ENCODE results near the gene CYP1A2. TPM values are rescaled to one million over a fixed set of nuclear protein-coding genes. Genes with fewer than 3 reads are reported as not detected.
"Not testable (repeated sequence)": the region's sequence is repeated elsewhere in the genome, so short reads cannot be mapped to it uniquely, and the experiment has no call there.

CYP1A2 gene
- total and polyA plus RNA-seq, 5 donors from 2014 or later, result not detected

DNA sequence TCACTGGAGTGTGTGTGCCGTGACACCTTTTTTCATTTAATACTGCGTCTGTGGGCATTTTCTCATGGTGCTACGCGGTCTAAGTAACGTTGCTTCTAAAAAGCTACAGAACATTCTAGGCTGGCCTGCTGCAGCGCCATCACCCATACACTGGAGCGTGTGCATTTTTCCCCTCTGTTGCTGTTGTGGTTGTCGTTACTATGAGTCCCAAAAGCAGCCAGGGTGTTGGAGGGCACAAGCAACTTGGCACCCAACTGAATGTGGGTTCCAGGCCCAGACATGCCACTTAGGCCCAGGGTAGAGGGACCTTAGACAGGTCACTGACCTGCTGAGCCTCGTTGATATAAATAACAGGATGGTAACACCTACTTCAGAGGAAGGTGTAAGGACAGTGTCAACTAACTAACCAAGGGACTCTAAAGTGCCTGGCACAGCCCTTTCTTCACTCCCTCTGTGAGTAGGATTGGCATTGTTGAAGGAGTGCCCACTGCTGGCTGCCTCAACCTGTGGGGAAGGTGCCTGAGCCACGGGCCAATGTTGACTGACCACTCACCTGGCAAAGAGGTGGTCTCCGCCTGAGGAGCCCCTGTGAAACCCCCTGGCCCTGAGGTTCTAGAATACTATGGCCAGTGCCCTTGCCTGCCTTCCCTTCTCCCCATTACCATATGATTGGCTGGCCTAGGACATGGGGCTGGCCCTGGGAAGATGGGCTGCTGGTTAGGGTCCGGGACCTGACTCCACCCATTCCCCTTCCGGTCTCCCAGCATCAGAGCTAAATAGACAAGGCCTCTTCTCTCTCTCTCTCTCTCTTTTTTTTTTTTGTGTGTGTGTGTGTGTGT is 36.8 kb downstream of the CYP1A2 start:
- no peaks in the 10 kb centered on the region for H3K9me3 ChIP-seq (ENCODE audit: control insufficient read depth in 2 of 2, low read length in 2 of 2)
- no peaks in the 10 kb centered on the region for H3K27me3 ChIP-seq (ENCODE audit: control insufficient read depth, insufficient read depth, low read length)
- peak overlapping the region; percentile 85 for H3K4me3 ChIP-seq (ENCODE audit: low read depth, low read length)
- peak overlapping the region; percentile 95 for H3K27ac ChIP-seq (ENCODE audit: insufficient read depth, low read length, poor library complexity, severe bottlenecking)
- H3K4me1 Mint-ChIP-seq, result peaks cover 4 to 73% (median 41%) of the 10 kb centered on the region in 4 donors
- peaks cover 90% of the 10 kb centered on the region for H3K4me1 ChIP-seq (ENCODE audit: control insufficient read depth, insufficient read depth, low read length, poor library complexity, severe bottlenecking)
- peak overlapping the region; percentile 89 to 95 (median 94) for H3K4me3 Mint-ChIP-seq
- H3K9me3 Mint-ChIP-seq, result no peaks in the 10 kb centered on the region
- H3K36me3 ChIP-seq (ENCODE audit: control insufficient read depth, insufficient read depth, low read length), result no peaks in the 10 kb centered on the region
- H3K27me3 Mint-ChIP-seq, result peaks cover 12% of the 10 kb centered on the region
- peak overlapping the region; percentile 97 to 100 (median 99) for H3K27ac Mint-ChIP-seq
- no peak for ATAC-seq (ENCODE audit: low read depth in 2 of 2)
- DNase-seq, result peak in 1 of 3 donors; percentile 85
- H3K36me3 Mint-ChIP-seq, result peaks cover 13% of the 10 kb centered on the region

DNA sequence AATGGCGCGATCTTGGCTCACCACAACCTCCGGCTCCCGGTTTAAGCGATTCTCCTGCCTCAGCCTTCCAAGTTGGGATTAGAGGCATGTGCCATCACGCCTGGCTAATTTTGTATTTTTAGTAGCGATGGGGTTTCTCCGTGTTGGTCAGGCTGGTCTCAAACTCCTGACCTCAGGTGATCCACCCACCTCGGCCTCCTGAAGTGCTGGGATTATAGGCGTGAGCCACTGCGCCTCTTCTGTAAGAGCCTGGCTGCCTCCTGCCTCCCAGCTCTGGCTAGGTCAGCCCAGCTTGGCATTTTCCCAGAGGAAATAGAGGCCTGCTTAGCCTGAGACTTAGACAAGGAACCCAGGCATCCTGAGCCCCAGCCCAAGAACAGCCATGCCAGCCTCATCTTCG is 37.4 kb downstream of the CYP1A2 start:
- ATAC-seq (ENCODE audit: low read depth in 2 of 2); DNase-seq; H3K9me3 Mint-ChIP-seq; H3K36me3 ChIP-seq (ENCODE audit: control insufficient read depth, insufficient read depth, low read length); H3K27me3 ChIP-seq (ENCODE audit: control insufficient read depth, insufficient read depth, low read length); H3K9me3 ChIP-seq (ENCODE audit: control insufficient read depth in 2 of 2, low read length in 2 of 2): not testable (repeated sequence)
- Mint-ChIP-seq H3K4me1 (peaks cover 3 to 73% (median 40%) of the 10 kb centered on the region in 4 donors), H3K36me3 (peaks cover 13% of the 10 kb centered on the region), H3K27me3 (peaks cover 12% of the 10 kb centered on the region), H3K27ac (peak overlapping the region; percentile 97 to 100 (median 99)), H3K4me3 (peak overlapping the region; percentile 89 to 98 (median 94))
- Histone ChIP-seq H3K4me1 (ENCODE audit: control insufficient read depth, insufficient read depth, low read length, poor library complexity, severe bottlenecking) (peaks cover 90% of the 10 kb centered on the region), H3K4me3 (ENCODE audit: low read depth, low read length) (peak overlapping the region; percentile 85), H3K27ac (ENCODE audit: insufficient read depth, low read length, poor library complexity, severe bottlenecking) (peak overlapping the region; percentile 95)

DNA sequence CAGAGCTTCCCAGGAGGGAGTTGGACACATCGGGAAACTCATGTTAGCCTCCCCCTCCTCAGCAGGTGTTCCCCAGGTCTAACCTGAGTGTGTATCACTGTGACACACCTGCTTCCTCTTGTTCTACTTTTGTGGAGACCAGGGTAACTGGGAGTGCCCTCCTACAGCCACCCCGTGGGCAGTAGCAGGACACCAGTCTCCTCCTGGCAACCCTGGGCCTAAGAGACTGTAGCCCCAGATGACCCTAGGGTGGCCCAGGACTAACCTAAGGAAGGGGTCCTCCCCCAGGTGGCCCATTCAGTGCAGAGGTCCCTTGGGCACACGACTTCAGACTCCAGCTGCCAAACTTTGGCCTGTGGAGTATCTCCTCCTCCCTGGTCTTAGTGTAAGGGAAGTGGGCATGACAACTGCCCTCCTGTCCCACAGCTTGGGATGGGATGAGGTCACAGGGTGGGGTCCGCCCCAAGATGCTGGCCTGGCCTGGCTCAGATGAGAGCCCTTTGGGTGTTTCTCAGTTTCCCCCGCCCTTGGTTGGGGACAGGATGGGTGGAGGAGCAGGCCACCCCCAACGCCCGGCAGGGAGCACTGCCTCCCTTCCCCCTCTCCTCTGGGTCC is 38.0 kb downstream of the CYP1A2 start:
- peaks cover 7 to 74% (median 40%) of the 10 kb centered on the region in 4 donors for H3K4me1 Mint-ChIP-seq
- peaks cover 9% of the 10 kb centered on the region for H3K27me3 Mint-ChIP-seq
- Histone ChIP-seq H3K9me3 (ENCODE audit: control insufficient read depth in 2 of 2, low read length in 2 of 2) (no peaks in the 10 kb centered on the region), H3K27me3 (ENCODE audit: control insufficient read depth, insufficient read depth, low read length) (no peaks in the 10 kb centered on the region), H3K36me3 (ENCODE audit: control insufficient read depth, insufficient read depth, low read length) (no peaks in the 10 kb centered on the region), H3K4me3 (ENCODE audit: low read depth, low read length) (peak overlapping the region; percentile 85), H3K4me1 (ENCODE audit: control insufficient read depth, insufficient read depth, low read length, poor library complexity, severe bottlenecking) (peaks cover 90% of the 10 kb centered on the region), H3K27ac (ENCODE audit: insufficient read depth, low read length, poor library complexity, severe bottlenecking) (peak overlapping the region; percentile 95)
- peak overlapping the region; percentile 89 to 98 (median 94) for H3K4me3 Mint-ChIP-seq
- peak overlapping the region; percentile 97 to 100 (median 99) for H3K27ac Mint-ChIP-seq
- peaks cover 15% of the 10 kb centered on the region for H3K36me3 Mint-ChIP-seq
- DNase-seq (peak in 1 of 3 donors; percentile 70), ATAC-seq (ENCODE audit: low read depth in 2 of 2) (no peak)
- H3K9me3 Mint-ChIP-seq, result no peaks in the 10 kb centered on the region

DNA sequence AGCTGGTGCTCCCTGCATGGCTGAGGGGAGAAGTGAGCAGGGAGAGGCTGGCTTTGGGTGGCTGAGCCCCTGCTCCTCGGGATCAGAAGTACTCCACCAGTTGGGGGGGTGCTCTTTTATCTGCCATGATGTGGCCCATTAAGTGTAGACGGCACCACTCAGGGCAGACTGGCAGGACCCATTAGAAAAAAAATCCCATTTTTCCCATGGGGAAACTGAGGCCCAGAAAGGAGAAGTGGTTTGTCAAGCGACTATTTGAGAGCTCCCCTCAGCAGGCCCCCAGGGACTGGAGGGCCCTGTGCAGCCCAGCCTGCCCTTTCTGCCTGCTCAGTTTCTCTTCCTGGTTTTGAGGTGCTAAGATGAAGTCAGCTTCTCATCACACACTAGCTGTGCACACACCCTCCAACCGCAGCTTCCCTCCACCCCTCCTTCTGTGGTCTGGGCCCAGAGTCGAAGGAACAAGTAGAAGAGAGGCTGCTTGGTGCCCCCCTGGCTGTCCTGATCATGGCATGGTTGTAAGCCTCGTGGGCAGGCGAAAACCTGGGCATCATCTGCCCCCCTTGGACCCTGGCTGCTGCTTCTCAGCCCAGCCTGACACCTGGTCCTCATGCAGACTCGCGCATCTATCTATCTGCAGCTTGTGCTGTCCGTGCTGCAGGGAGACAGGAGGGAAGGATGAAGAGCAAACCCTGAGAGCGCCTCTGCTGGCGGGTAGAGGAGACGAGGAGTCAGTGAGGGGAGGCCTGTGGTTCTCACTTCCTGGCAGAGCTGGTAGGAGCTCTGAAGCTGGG is 38.8 kb downstream of the CYP1A2 start:
- Histone ChIP-seq H3K4me1 (ENCODE audit: control insufficient read depth, insufficient read depth, low read length, poor library complexity, severe bottlenecking) (peaks cover 97% of the 10 kb centered on the region), H3K9me3 (ENCODE audit: control insufficient read depth in 2 of 2, low read length in 2 of 2) (no peaks in the 10 kb centered on the region), H3K27ac (ENCODE audit: insufficient read depth, low read length, poor library complexity, severe bottlenecking) (peak overlapping the region; percentile 95), H3K27me3 (ENCODE audit: control insufficient read depth, insufficient read depth, low read length) (no peaks in the 10 kb centered on the region), H3K36me3 (ENCODE audit: control insufficient read depth, insufficient read depth, low read length) (no peaks in the 10 kb centered on the region), H3K4me3 (ENCODE audit: low read depth, low read length) (peak overlapping the region; percentile 85)
- peak; percentile 79 to 81 for ATAC-seq (ENCODE audit: low read depth in 2 of 2)
- Mint-ChIP-seq H3K9me3 (no peaks in the 10 kb centered on the region), H3K27me3 (peaks cover 9% of the 10 kb centered on the region), H3K27ac (peak overlapping the region; percentile 97 to 100 (median 99)), H3K36me3 (peaks cover 20% of the 10 kb centered on the region), H3K4me3 (peak overlapping the region; percentile 89 to 98 (median 94)), H3K4me1 (peaks cover 12 to 82% (median 47%) of the 10 kb centered on the region in 4 donors)
- peak; percentile 88 to 96 (median 96) for DNase-seq

DNA sequence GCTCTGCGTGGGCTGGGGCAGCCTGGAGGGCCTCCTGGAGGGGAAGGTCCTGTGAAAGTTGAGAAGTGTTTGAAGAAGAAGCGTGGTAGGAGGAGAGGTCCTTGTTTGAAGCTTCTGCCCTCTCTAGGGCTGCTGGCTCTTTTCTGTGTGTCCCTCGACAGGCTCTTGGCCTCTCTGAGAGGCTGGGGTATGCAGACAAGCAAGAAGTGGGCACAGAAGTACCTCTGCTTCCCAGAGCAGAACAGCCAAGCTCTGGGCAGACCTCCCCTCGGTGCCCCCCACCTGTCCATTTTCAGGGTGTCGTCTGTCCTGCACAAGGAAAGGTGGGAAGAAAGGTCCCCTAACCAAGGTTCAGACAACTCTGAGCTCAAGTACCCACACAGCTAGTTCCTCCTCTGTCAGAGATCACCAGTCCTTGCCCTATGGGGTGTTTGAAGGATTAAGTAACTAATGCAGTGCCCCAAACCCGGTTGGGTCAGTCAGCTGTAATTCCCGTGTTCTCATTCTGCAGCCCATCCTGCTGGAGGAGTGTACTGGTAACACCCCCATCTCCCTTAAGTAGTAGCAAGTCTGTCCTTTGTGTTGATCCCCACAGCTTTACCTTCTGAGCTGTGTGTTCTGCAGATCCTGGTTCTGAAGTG is 39.5 kb downstream of the CYP1A2 start:
- peaks cover 100% of the 10 kb centered on the region for H3K4me1 ChIP-seq (ENCODE audit: control insufficient read depth, insufficient read depth, low read length, poor library complexity, severe bottlenecking)
- no peaks in the 10 kb centered on the region for H3K9me3 ChIP-seq (ENCODE audit: control insufficient read depth in 2 of 2, low read length in 2 of 2)
- Mint-ChIP-seq H3K4me1 (peaks cover 12 to 89% (median 51%) of the 10 kb centered on the region in 4 donors), H3K27ac (peak overlapping the region; percentile 97 to 100 (median 99)), H3K36me3 (peaks cover 20% of the 10 kb centered on the region), H3K4me3 (peak overlapping the region; percentile 89 to 98 (median 94)), H3K9me3 (no peaks in the 10 kb centered on the region), H3K27me3 (peaks cover 9% of the 10 kb centered on the region)
- no peaks in the 10 kb centered on the region for H3K27me3 ChIP-seq (ENCODE audit: control insufficient read depth, insufficient read depth, low read length)
- no peaks in the 10 kb centered on the region for H3K36me3 ChIP-seq (ENCODE audit: control insufficient read depth, insufficient read depth, low read length)
- ATAC-seq (ENCODE audit: low read depth in 2 of 2) (no peak), DNase-seq (no peak)
- H3K4me3 ChIP-seq (ENCODE audit: low read depth, low read length), result peak overlapping the region; percentile 85
- H3K27ac ChIP-seq (ENCODE audit: insufficient read depth, low read length, poor library complexity, severe bottlenecking), result peak overlapping the region; percentile 95

DNA sequence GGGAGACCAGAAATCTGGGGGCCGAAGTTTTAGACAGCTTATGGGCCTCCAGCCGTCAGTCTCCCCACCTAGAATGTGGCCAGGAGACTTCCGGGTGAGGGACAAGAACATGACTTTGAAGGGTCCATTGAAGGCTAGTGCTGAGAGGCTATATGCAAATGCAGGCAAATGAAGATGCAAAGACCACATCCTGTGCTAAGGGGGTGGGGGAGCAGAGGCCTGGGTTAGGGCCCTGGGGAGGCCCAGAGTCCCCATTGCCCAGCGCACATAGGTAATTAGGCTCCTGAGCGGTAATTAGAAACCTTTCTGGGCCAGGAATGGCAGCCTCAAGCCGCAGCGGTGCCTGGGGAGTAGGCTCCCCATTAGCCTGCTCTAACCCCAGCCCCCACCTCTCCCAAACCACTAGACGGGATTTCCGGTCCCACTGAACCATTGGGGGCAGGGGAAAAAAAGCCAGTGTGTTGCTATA is 40.1 kb downstream of the CYP1A2 start:
- Histone ChIP-seq H3K36me3 (ENCODE audit: control insufficient read depth, insufficient read depth, low read length) (no peaks in the 10 kb centered on the region), H3K27ac (ENCODE audit: insufficient read depth, low read length, poor library complexity, severe bottlenecking) (peak overlapping the region; percentile 95), H3K4me1 (ENCODE audit: control insufficient read depth, insufficient read depth, low read length, poor library complexity, severe bottlenecking) (peaks cover 100% of the 10 kb centered on the region), H3K9me3 (ENCODE audit: control insufficient read depth in 2 of 2, low read length in 2 of 2) (no peaks in the 10 kb centered on the region), H3K27me3 (ENCODE audit: control insufficient read depth, insufficient read depth, low read length) (no peaks in the 10 kb centered on the region), H3K4me3 (ENCODE audit: low read depth, low read length) (peak overlapping the region; percentile 85)
- Mint-ChIP-seq H3K4me1 (peaks cover 12 to 94% (median 55%) of the 10 kb centered on the region in 4 donors), H3K27me3 (peaks cover 9% of the 10 kb centered on the region), H3K36me3 (peaks cover 20% of the 10 kb centered on the region), H3K27ac (peak overlapping the region; percentile 97 to 100 (median 99)), H3K9me3 (no peaks in the 10 kb centered on the region), H3K4me3 (peak overlapping the region; percentile 89 to 98 (median 94))
- peak; percentile 22 to 32 for ATAC-seq (ENCODE audit: low read depth in 2 of 2)
- peak; percentile 55 to 89 (median 77) for DNase-seq

DNA sequence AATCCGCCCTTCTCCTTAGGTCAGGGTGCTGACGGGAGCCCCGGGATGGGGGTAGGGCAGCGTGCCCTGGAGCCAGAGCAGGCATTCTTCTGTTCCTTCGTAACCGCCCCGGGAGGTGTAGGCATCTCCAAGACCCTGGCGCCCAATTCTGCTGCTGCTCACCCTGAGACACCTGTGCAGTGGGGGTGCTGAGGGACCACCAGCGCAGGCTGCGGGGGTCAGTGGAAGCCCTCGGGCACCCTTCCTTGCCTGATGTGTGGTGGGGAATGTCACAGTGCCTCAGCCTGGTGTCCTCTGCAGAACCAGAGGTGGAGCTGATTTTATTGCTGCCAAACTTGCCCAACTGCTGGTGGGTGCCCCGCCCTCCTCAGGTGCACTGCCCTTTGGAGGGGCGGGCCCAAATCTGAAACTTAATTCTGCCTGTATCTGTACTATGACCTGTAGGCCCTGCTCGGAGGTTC is 40.6 kb downstream of the CYP1A2 start:
- H3K36me3 Mint-ChIP-seq, result peaks cover 20% of the 10 kb centered on the region
- H3K4me3 ChIP-seq (ENCODE audit: low read depth, low read length), result peak overlapping the region; percentile 85
- H3K36me3 ChIP-seq (ENCODE audit: control insufficient read depth, insufficient read depth, low read length), result no peaks in the 10 kb centered on the region
- H3K4me1 ChIP-seq (ENCODE audit: control insufficient read depth, insufficient read depth, low read length, poor library complexity, severe bottlenecking), result peaks cover 100% of the 10 kb centered on the region
- peaks cover 12 to 94% (median 56%) of the 10 kb centered on the region in 4 donors for H3K4me1 Mint-ChIP-seq
- DNase-seq (peak in 1 of 3 donors; percentile 79), ATAC-seq (ENCODE audit: low read depth in 2 of 2) (no peak)
- H3K9me3 Mint-ChIP-seq, result no peaks in the 10 kb centered on the region
- no peaks in the 10 kb centered on the region for H3K27me3 ChIP-seq (ENCODE audit: control insufficient read depth, insufficient read depth, low read length)
- peak overlapping the region; percentile 89 to 98 (median 94) for H3K4me3 Mint-ChIP-seq
- peaks cover 9% of the 10 kb centered on the region for H3K27me3 Mint-ChIP-seq
- no peaks in the 10 kb centered on the region for H3K9me3 ChIP-seq (ENCODE audit: control insufficient read depth in 2 of 2, low read length in 2 of 2)
- H3K27ac Mint-ChIP-seq, result peak overlapping the region; percentile 97 to 100 (median 99)
- peak overlapping the region; percentile 95 for H3K27ac ChIP-seq (ENCODE audit: insufficient read depth, low read length, poor library complexity, severe bottlenecking)

All from CD4-positive, CD25-positive, alpha-beta regulatory T cell (primary cell).